ENCODE measurements around the gene KLK12.

The KLK12 gene

DNA sequence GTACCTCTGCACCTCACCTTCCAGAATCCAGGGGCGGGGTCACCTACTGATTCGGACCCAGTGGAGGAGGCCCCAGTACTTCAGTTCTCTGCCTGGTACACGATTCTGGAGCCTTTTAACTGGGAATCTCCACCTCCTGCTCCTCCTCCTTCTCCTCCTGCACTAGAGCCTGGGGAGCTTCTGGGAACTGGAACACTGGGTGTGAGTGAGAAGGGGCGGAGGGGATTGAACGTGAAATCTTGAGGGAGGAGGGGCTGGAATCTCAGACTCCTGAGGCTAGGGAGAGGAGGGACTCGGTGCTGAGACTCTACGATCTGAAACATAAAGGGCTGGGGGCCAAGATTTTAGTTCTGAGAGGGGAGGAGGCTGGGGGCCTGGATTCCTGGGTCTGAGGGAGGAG, 33.3 kb downstream of the KLK12 start, which contains the start of gene KLK8:
KLK8 (minus strand) TSS at position 90 of the 400 bp plus-strand sequence. CDS start 437 bp downstream, outside the sequence.
- H3K4me1 ChIP-seq (ENCODE audit: control extremely low read depth in 1 of 4, control insufficient read depth in 4 of 4, insufficient read depth in 4 of 4, low read length in 3 of 4) = no peaks in the 10 kb centered on the region
- H3K9me3 ChIP-seq (ENCODE audit: control extremely low read depth in 1 of 5, control insufficient read depth in 4 of 5, insufficient read depth in 2 of 5, low read depth in 1 of 5, low read length in 4 of 5) = no peaks in the 10 kb centered on the region
- H3K4me3 ChIP-seq (ENCODE audit: control insufficient read depth in 1 of 7, extremely low read depth in 1 of 7, insufficient read depth in 4 of 7, low read depth in 2 of 7, low read length in 6 of 7) = no peak within 1 kb of the TSS
- H3K36me3 ChIP-seq (ENCODE audit: control insufficient read depth in 4 of 4, insufficient read depth in 4 of 4, low read length in 3 of 4) = no peaks in the 10 kb centered on the region
- peaks cover 3 to 81% (median 18%) of the 10 kb centered on the region in 5 experiments for H3K27me3 ChIP-seq (replicated peaks in 2 of 5; ENCODE audit: control insufficient read depth in 4 of 5, insufficient read depth in 5 of 5, low read length in 4 of 5)
- POLR2A ChIA-PET = no interaction called here
- H3K27ac ChIP-seq (ENCODE audit: insufficient read depth in 1 of 2, low read depth in 1 of 2, low read length in 2 of 2, poor library complexity in 1 of 2, severe bottlenecking in 2 of 2) = no peak within 1 kb of the TSS
- CTCF ChIA-PET = no interaction called here
- DNase-seq = no peak
- WGBS (ENCODE audit: insufficient coverage) = 49% methylated on average over 4 of the region's 7 CpGs

DNA sequence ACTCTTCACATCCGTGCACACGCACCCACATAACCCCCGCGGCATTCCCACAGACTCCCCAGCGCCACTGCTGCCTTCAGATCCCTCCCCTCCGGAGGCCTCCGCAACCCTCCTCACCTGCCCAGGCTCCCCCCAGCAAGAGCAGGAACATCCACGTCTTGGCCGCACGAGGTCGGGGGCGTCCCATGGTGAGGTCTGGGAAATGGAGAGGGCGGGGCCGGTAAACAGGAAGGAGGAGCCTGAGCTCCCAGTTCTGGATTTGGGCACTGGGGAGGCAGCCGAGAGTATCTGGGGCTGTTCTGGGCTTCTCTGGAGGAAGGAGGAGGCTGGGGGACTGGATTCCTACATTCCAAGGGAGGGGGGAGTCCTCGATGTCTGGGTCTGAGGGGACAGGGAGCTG, 33.8 kb downstream of the KLK12 start:
- ChIA-PET CTCF (no interaction called here), POLR2A (no interaction called here)
- DNase-seq = no peak
- Histone ChIP-seq H3K27ac (ENCODE audit: insufficient read depth in 1 of 2, low read depth in 1 of 2, low read length in 2 of 2, poor library complexity in 1 of 2, severe bottlenecking in 2 of 2) (no peak overlapping the region), H3K4me1 (ENCODE audit: control extremely low read depth in 1 of 4, control insufficient read depth in 4 of 4, insufficient read depth in 4 of 4, low read length in 3 of 4) (no peaks in the 10 kb centered on the region), H3K9me3 (ENCODE audit: control extremely low read depth in 1 of 5, control insufficient read depth in 4 of 5, insufficient read depth in 2 of 5, low read depth in 1 of 5, low read length in 4 of 5) (no peaks in the 10 kb centered on the region), H3K27me3 (replicated peaks in 2 of 5; ENCODE audit: control insufficient read depth in 4 of 5, insufficient read depth in 5 of 5, low read length in 4 of 5) (peaks cover 2 to 78% (median 16%) of the 10 kb centered on the region in 5 experiments), H3K36me3 (ENCODE audit: control insufficient read depth in 4 of 4, insufficient read depth in 4 of 4, low read length in 3 of 4) (no peaks in the 10 kb centered on the region), H3K4me3 (ENCODE audit: control insufficient read depth in 1 of 7, extremely low read depth in 1 of 7, insufficient read depth in 4 of 7, low read depth in 2 of 7, low read length in 6 of 7) (no peak overlapping the region)
- WGBS (ENCODE audit: insufficient coverage) = 56% methylated on average over 7 of the region's 16 CpGs

DNA sequence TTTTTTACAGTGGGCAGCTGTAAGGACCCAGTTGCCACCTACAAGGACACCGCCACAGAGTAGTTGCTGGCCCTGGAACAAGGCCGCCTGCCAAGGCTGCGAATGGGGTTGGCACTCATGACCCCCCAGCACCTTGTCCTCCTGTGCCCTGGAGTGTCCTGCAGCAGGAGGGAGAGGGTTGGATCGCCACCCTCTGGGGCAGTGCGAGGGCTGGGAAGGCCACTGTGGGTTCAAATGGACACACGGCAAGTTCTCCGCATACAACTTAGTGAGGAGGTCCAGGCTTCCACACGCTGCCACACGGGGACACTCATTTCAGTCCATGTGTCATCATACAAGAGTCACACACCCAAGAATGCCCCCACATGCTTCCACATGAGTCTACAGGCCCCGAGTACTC, 34.4 kb downstream of the KLK12 start:
- no peaks in the 10 kb centered on the region for H3K36me3 ChIP-seq (ENCODE audit: control insufficient read depth in 4 of 4, insufficient read depth in 4 of 4, low read length in 3 of 4)
- H3K4me3 ChIP-seq (ENCODE audit: control insufficient read depth in 1 of 7, extremely low read depth in 1 of 7, insufficient read depth in 4 of 7, low read depth in 2 of 7, low read length in 6 of 7) = no peak overlapping the region
- no peaks in the 10 kb centered on the region for H3K9me3 ChIP-seq (ENCODE audit: control extremely low read depth in 1 of 5, control insufficient read depth in 4 of 5, insufficient read depth in 2 of 5, low read depth in 1 of 5, low read length in 4 of 5)
- H3K4me1 ChIP-seq (ENCODE audit: control extremely low read depth in 1 of 4, control insufficient read depth in 4 of 4, insufficient read depth in 4 of 4, low read length in 3 of 4) = no peaks in the 10 kb centered on the region
- POLR2A ChIA-PET = no interaction called here
- CTCF ChIA-PET = no interaction called here
- no peak for DNase-seq
- H3K27ac ChIP-seq (ENCODE audit: insufficient read depth in 1 of 2, low read depth in 1 of 2, low read length in 2 of 2, poor library complexity in 1 of 2, severe bottlenecking in 2 of 2) = no peak overlapping the region
- WGBS (ENCODE audit: insufficient coverage) = 95% methylated on average over 10 of the region's 10 CpGs
- peaks cover 2 to 79% (median 16%) of the 10 kb centered on the region in 5 experiments for H3K27me3 ChIP-seq (replicated peaks in 2 of 5; ENCODE audit: control insufficient read depth in 4 of 5, insufficient read depth in 5 of 5, low read length in 4 of 5)

DNA sequence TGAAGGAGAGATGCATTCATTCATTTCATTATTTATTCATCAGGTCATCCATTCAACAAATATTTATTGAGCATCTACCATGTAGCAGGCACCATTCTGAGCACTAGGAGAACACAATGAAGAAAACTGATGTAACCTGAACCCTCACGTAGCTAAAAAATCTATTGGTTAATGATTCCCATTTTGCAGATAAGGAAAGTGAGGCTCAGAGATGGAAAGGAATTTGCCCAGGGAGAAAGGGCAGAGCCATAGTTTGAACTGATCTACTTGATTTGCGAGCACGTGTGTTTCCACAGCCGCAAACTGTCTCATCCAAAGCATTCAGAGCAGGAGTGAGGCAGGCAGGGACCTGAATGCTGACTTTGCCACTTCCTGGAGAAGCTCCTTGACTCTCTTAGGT, 36.1 kb downstream of the KLK12 start:
- no peaks in the 10 kb centered on the region for H3K36me3 ChIP-seq (ENCODE audit: control insufficient read depth in 4 of 4, insufficient read depth in 4 of 4, low read length in 3 of 4)
- DNase-seq = no peak
- H3K4me3 ChIP-seq (ENCODE audit: control insufficient read depth in 1 of 7, extremely low read depth in 1 of 7, insufficient read depth in 4 of 7, low read depth in 2 of 7, low read length in 6 of 7) = no peak overlapping the region
- no peak overlapping the region for H3K27ac ChIP-seq (ENCODE audit: insufficient read depth in 1 of 2, low read depth in 1 of 2, low read length in 2 of 2, poor library complexity in 1 of 2, severe bottlenecking in 2 of 2)
- no peaks in the 10 kb centered on the region for H3K4me1 ChIP-seq (ENCODE audit: control extremely low read depth in 1 of 4, control insufficient read depth in 4 of 4, insufficient read depth in 4 of 4, low read length in 3 of 4)
- WGBS (ENCODE audit: insufficient coverage) = 95% methylated on average over 3 of the region's 4 CpGs
- ChIA-PET POLR2A (no interaction called here), CTCF (no interaction called here)
- no peaks in the 10 kb centered on the region for H3K9me3 ChIP-seq (ENCODE audit: control extremely low read depth in 1 of 5, control insufficient read depth in 4 of 5, insufficient read depth in 2 of 5, low read depth in 1 of 5, low read length in 4 of 5)
- H3K27me3 ChIP-seq (replicated peaks in 2 of 5; ENCODE audit: control insufficient read depth in 4 of 5, insufficient read depth in 5 of 5, low read length in 4 of 5) = peaks cover 2 to 66% (median 16%) of the 10 kb centered on the region in 5 experiments

DNA sequence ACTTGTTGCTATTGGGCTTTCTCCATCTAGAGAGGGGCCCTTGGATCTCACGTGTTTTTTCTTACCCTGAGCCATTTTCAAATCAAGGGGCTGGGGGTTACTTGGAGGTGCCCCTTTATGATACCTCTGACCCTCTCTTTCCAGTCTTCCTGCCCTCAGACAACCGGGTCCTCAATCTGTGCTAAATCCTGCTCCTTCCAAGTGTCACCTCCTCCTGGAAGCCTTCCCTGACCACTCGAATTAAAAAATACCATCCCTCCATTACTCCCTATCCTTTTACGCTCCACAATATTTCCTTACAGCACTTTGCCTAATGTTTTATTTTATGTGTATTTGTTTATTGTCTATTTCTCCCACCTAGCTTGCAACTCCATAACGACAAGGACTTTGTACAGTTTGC, 36.7 kb downstream of the KLK12 start:
- ChIA-PET CTCF (no interaction called here), POLR2A (no interaction called here)
- no peaks in the 10 kb centered on the region for H3K36me3 ChIP-seq (ENCODE audit: control insufficient read depth in 4 of 4, insufficient read depth in 4 of 4, low read length in 3 of 4)
- H3K4me1 ChIP-seq (ENCODE audit: control extremely low read depth in 1 of 4, control insufficient read depth in 4 of 4, insufficient read depth in 4 of 4, low read length in 3 of 4) = no peaks in the 10 kb centered on the region
- H3K9me3 ChIP-seq (ENCODE audit: control extremely low read depth in 1 of 5, control insufficient read depth in 4 of 5, insufficient read depth in 2 of 5, low read depth in 1 of 5, low read length in 4 of 5) = no peaks in the 10 kb centered on the region
- WGBS (ENCODE audit: insufficient coverage) = 70% methylated on average over 2 of the region's 5 CpGs
- H3K27ac ChIP-seq (ENCODE audit: insufficient read depth in 1 of 2, low read depth in 1 of 2, low read length in 2 of 2, poor library complexity in 1 of 2, severe bottlenecking in 2 of 2) = no peak overlapping the region
- DNase-seq = no peak
- no peak overlapping the region for H3K4me3 ChIP-seq (ENCODE audit: control insufficient read depth in 1 of 7, extremely low read depth in 1 of 7, insufficient read depth in 4 of 7, low read depth in 2 of 7, low read length in 6 of 7)
- peaks cover under 1 to 60% (median 16%) of the 10 kb centered on the region in 5 experiments for H3K27me3 ChIP-seq (replicated peaks in 2 of 5; ENCODE audit: control insufficient read depth in 4 of 5, insufficient read depth in 5 of 5, low read length in 4 of 5)

DNA sequence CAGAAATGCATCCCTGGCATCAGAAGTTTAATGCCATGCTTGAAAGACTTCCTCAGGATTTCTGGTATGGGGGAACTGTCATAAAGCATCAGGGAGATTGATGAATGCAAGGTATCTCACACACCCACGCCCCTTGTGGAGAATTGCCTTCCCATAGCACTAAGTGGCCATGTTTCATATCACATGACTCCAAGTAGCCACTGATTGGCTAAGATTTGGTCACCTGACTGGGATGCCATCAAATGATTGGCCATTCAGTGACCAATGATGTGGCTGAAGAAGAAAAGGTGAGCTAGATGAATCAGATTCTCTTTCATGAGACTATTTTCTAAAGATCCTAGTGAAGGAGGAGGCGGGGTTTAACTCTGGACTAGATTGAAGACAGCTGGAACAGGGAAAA, 40.7 kb downstream of the KLK12 start:
- Histone ChIP-seq H3K27me3 (replicated peaks in 2 of 5; ENCODE audit: control insufficient read depth in 4 of 5, insufficient read depth in 5 of 5, low read length in 4 of 5) (peaks cover 0 to 31% (median 15%) of the 10 kb centered on the region in 5 experiments), H3K27ac (ENCODE audit: insufficient read depth in 1 of 2, low read depth in 1 of 2, low read length in 2 of 2, poor library complexity in 1 of 2, severe bottlenecking in 2 of 2) (no peak overlapping the region), H3K4me3 (ENCODE audit: control insufficient read depth in 1 of 7, extremely low read depth in 1 of 7, insufficient read depth in 4 of 7, low read depth in 2 of 7, low read length in 6 of 7) (no peak overlapping the region), H3K9me3 (ENCODE audit: control extremely low read depth in 1 of 5, control insufficient read depth in 4 of 5, insufficient read depth in 2 of 5, low read depth in 1 of 5, low read length in 4 of 5) (no peaks in the 10 kb centered on the region), H3K4me1 (ENCODE audit: control extremely low read depth in 1 of 4, control insufficient read depth in 4 of 4, insufficient read depth in 4 of 4, low read length in 3 of 4) (no peaks in the 10 kb centered on the region), H3K36me3 (ENCODE audit: control insufficient read depth in 4 of 4, insufficient read depth in 4 of 4, low read length in 3 of 4) (no peaks in the 10 kb centered on the region)
- 100% methylated on average over 1 of the region's 2 CpGs for WGBS (ENCODE audit: insufficient coverage)
- CTCF ChIA-PET = no interaction called here
- peak in 2 of 3 donors; percentile 7 to 9 for DNase-seq
- POLR2A ChIA-PET = no interaction called here

DNA sequence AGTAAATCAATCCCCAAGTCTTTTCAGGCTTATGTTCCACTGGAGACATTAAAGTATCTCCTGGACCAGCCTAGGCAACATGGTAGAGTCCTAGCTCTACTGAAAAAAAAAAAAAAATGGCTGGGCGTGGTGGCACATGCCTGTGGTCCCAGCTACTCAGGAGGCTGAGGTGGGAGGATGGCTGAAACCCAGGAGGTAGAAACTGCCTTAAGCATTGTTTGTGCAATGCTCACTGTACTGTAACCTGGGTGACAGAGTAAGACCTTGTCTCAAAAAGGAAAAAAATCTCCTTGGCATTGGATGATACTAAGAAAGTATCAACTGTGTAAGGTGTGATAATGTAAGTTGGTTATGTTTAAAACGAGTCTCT, 42.2 kb downstream of the KLK12 start:
- ChIA-PET POLR2A (no interaction called here), CTCF (no interaction called here)
- Histone ChIP-seq H3K27me3 (replicated peaks in 2 of 5; ENCODE audit: control insufficient read depth in 4 of 5, insufficient read depth in 5 of 5, low read length in 4 of 5) (peaks cover 0 to 29% (median 7%) of the 10 kb centered on the region in 5 experiments), H3K9me3 (ENCODE audit: control extremely low read depth in 1 of 5, control insufficient read depth in 4 of 5, insufficient read depth in 2 of 5, low read depth in 1 of 5, low read length in 4 of 5) (no peaks in the 10 kb centered on the region), H3K27ac (ENCODE audit: insufficient read depth in 1 of 2, low read depth in 1 of 2, low read length in 2 of 2, poor library complexity in 1 of 2, severe bottlenecking in 2 of 2) (no peak overlapping the region), H3K36me3 (ENCODE audit: control insufficient read depth in 4 of 4, insufficient read depth in 4 of 4, low read length in 3 of 4) (no peaks in the 10 kb centered on the region), H3K4me1 (ENCODE audit: control extremely low read depth in 1 of 4, control insufficient read depth in 4 of 4, insufficient read depth in 4 of 4, low read length in 3 of 4) (no peaks in the 10 kb centered on the region), H3K4me3 (ENCODE audit: control insufficient read depth in 1 of 7, extremely low read depth in 1 of 7, insufficient read depth in 4 of 7, low read depth in 2 of 7, low read length in 6 of 7) (no peak overlapping the region)
- DNase-seq = no peak
- 50% methylated on average over 1 of the region's 2 CpGs for WGBS (ENCODE audit: insufficient coverage)
